A375 (cell line): ENCODE data around the gene CA5B. TPM values are rescaled to one million over a fixed set of nuclear protein-coding genes. Genes with fewer than 3 reads are reported as not detected.

Experiments
- small RNA-seq: library from RNA; depleted of rRNA; stranded (forward); fragments of <200 nt; gene quantifications from one replicate; pipeline ENCODE3, GENCODE V24; 2014
- total RNA-seq: library from RNA; depleted of rRNA; stranded (reverse); fragments of >200 nt; shearing (Covaris generic); gene quantifications from 2 replicates; pipeline ENCODE4 v1.2.3, GENCODE V29; 2014; rRNA removed

Gene CA5B
- total RNA-seq: 12.6 and 12.9 TPM in 2 replicates

GRCh38 chrX:15737959-15738902 is at the start of gene CA5B:
Gene CA5B, plus strand, starts transcription at chrX:15738270. Its CDS starts 11,754 bp downstream, at chrX:15750024.

GRCh38 chrX:15789979-15790768 is 52.1 kb downstream of the CA5B start, which contains the start of gene ZRSR2:
Gene ZRSR2, plus strand, starts transcription at chrX:15790484. Its CDS starts 12 bp downstream, at chrX:15790496.

Small RNA genes lying within 50 kb of the gene (small RNA-seq; reads per million reads assigned to genes)
- not detected for gene RF00409

Other genes starting within 250 kb of the CA5B start
- 46.6 and 46.8 TPM in 2 replicates for gene PIR, start 244.9 kb upstream of the CA5B start, total RNA-seq
- 2.1 and 2.3 TPM in 2 replicates for gene BMX, start 237.5 kb upstream of the CA5B start, total RNA-seq
- 0.15 TPM in 1 of 2 replicates, not detected in the other for gene ACE2, start 137.3 kb upstream of the CA5B start, total RNA-seq
- 0.56 and 0.79 TPM in 2 replicates for gene CLTRN, start 73.5 kb upstream of the CA5B start, total RNA-seq
- gene ZRSR2, start 52.2 kb downstream of the CA5B start, total RNA-seq: 6.9 and 9.7 TPM in 2 replicates
- gene AP1S2, start 116.5 kb downstream of the CA5B start, total RNA-seq: 84.3 and 87.2 TPM in 2 replicates